NOMO-1 treated with DMSO at 0.1 percent for 48 hours (cell line): ENCODE results near the gene LCK.
"Not testable (repeated sequence)": the region's sequence is repeated elsewhere in the genome, so short reads cannot be mapped to it uniquely, and the experiment has no call there.

Experiments
- DNase-seq: peaks from one replicate; lab custom pipeline; 2025; ENCODE audit not compliant: unreplicated experiment; lab: John Stamatoyannopoulos, UW

Gene LCK

DNA sequence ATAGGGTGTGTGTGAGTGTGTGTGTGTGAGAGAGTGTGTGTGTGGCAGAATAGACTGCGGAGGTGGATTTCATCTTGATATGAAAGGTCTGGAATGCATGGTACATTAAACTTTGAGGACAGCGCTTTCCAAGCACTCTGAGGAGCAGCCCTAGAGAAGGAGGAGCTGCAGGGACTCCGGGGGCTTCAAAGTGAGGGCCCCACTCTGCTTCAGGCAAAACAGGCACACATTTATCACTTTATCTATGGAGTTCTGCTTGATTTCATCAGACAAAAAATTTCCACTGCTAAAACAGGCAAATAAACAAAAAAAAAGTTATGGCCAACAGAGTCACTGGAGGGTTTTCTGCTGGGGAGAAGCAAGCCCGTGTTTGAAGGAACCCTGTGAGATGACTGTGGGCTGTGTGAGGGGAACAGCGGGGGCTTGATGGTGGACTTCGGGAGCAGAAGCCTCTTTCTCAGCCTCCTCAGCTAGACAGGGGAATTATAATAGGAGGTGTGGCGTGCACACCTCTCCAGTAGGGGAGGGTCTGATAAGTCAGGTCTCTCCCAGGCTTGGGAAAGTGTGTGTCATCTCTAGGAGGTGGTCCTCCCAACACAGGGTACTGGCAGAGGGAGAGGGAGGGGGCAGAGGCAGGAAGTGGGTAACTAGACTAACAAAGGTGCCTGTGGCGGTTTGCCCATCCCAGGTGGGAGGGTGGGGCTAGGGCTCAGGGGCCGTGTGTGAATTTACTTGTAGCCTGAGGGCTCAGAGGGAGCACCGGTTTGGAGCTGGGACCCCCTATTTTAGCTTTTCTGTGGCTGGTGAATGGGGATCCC lies 22.5 kb downstream of the LCK start:
- DNase-seq, result no peak

DNA sequence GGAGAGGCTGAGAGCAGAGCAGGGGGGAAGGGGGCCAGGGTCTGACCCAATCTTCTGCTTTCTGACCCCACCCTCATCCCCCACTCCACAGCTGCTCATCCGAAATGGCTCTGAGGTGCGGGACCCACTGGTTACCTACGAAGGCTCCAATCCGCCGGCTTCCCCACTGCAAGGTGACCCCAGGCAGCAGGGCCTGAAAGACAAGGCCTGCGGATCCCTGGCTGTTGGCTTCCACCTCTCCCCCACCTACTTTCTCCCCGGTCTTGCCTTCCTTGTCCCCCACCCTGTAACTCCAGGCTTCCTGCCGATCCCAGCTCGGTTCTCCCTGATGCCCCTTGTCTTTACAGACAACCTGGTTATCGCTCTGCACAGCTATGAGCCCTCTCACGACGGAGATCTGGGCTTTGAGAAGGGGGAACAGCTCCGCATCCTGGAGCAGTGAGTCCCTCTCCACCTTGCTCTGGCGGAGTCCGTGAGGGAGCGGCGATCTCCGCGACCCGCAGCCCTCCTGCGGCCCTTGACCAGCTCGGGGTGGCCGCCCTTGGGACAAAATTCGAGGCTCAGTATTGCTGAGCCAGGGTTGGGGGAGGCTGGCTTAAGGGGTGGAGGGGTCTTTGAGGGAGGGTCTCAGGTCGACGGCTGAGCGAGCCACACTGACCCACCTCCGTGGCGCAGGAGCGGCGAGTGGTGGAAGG lies 23.7 kb downstream of the LCK start:
- no peak for DNase-seq

DNA sequence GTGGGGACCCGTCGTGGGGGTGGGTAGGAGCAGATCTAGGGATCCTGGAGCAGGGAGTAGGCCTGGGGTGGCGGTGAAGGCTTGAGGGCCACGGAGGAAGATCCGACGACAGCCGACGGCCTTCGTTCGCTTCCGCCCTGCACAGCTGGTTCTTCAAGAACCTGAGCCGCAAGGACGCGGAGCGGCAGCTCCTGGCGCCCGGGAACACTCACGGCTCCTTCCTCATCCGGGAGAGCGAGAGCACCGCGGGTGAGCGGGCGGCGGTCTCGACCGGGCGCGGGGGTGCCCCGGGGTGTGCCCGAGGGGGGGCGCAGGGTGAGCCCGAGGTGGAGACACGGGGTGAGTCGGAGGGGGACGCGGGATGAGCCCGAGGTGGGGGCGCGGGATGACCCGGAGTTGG lies 24.4 kb downstream of the LCK start:
- DNase-seq, result no peak

DNA sequence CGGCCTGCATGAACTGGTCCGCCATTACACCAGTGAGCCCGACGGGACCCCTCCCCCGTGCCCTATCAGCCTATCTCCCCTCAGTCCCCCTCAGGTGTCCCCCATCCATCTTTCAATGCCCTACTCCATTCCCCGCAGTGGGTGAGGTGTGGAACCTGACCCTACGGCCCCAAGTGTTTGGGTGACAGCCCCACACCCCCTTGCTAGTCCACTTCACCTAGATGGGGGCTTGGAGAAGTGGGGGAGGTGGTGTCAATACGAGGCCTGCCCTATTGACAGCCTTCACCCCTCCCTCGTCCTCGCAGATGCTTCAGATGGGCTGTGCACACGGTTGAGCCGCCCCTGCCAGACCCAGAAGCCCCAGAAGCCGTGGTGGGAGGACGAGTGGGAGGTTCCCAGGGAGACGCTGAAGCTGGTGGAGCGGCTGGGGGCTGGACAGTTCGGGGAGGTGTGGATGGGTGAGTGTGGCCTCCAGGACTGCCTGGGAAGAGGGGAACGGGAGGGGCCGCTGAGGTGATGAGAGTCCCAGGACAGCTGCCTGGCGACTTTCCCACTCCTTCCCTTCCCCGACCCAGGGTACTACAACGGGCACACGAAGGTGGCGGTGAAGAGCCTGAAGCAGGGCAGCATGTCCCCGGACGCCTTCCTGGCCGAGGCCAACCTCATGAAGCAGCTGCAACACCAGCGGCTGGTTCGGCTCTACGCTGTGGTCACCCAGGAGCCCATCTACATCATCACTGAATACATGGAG lies 25.1 kb downstream of the LCK start:
- no peak for DNase-seq

DNA sequence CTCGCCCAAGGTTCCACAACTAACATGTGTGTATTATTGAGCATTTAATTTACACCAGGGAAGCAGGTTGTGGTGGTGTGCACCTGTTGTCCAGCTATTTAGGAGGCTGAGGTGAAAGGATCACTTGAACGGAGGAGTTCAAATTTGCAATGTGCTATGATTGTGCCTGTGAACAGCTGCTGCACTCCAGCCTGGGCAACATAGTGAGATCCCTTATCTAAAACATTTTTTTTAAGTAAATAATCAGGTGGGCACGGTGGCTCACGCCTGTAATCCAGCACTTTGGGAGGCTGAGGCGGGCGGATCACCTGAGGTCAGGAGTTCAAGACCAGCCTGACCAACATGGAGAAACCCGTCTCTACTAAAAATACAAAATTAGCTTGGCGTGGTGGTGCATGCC lies 33.7 kb downstream of the LCK start:
- DNase-seq, result not testable (repeated sequence)

DNA sequence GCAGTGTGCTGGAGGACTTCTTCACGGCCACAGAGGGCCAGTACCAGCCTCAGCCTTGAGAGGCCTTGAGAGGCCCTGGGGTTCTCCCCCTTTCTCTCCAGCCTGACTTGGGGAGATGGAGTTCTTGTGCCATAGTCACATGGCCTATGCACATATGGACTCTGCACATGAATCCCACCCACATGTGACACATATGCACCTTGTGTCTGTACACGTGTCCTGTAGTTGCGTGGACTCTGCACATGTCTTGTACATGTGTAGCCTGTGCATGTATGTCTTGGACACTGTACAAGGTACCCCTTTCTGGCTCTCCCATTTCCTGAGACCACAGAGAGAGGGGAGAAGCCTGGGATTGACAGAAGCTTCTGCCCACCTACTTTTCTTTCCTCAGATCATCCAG lies 34.6 kb downstream of the LCK start:
- no peak for DNase-seq

DNA sequence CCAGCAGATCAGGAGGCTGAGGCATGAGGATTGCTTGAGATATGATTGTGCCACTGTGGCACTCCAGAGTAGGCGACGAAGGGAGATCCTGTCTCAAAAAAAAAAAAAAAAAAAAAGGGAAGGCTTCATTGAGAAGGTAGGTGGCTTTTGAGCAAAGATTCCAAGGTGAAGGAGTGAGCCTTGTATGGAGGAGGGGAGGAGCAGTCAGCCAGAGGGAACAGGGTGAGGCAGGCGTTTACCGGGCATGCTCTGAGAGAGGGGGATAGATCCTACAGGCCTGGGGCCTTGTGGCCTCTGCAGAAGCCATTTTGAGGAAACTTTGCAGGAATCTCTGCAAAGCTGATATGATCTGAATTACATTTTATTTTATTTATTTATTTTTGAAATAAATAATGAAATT lies 35.7 kb downstream of the LCK start:
- DNase-seq, result no peak

DNA sequence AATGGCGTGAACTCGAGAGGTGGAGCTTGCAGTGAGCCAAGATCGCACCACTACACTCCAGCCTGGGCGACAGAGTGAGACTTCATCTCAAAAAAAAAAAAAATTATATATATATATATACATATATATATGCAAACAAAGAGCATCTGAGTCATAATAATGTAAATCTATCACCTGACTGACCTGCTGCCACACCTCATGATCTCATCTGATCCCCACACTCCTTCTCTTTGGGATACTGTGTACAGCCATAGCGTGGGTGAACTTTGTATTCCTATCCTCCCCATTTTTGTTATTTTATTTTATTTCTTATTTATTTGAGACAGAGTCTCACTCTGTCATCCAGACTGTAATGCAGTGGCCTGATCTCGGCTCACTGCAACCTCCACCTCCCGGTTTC lies 38.2 kb downstream of the LCK start:
- DNase-seq, result no peak

DNA sequence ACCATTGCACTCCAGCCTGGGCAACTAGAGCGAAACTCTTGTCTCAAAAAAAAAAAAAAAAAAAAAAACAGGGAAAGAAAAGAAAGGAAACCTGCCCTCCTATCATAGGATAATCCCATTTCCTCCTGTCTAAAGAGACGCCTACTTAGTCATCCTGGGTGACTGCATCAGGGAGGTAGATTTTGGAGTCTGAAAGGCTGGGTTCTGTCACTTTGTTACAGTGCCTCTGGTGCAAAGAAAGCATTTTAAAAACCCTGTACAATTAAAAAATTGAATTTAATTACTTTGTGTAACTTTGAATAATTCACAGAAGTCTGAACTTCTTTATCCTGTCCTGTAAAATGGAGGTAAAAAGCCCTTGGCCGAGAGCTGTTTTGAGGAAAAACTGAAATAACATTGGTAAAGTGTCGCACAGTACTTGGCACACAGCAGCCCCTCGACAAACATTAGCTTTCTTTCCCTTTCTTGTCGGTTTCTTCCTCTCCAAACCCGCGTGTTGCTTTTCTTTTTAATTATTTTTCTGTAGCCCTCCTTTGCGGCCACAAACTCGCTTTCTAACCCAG lies 40.2 kb downstream of the LCK start:
- DNase-seq, result no peak

DNA sequence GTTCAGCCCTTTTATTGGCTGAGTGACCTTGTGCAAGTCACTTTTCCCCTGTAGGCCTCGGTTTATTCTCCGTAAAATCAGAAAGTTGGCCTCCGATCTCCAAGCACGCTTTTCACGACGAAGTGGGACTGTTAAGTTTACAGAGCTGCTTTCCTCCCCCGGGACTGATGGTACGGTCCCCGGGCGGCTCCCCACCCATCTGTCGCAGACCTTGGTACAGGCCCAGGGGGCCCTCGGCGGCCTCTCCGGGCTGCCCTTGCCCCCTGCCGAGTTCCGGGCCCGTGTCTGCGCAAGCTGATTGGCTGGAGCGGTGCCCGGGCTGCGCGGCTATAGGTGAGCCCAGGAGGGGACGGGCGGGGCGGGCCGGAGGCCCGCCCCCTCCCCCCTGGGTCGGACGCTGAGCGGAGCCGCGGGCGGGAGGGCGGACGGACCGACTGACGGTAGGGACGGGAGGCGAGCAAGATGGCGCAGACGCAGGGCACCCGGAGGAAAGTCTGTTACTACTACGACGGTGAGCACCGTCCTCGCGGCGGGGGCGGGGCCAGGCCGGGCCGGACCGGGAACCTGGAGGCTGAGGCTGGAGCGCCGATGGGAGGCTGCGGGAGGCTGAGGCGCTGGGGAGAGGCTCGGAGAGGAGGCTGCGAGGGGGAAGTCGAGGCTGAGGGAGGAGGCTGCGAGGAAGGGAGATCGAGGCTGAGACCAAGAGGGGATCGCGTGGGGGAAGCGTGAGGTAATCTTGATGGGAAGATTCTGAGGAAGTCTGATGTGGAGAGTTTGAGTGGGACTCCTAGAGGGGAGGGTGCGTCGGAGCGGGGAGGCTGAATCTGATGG lies 40.9 kb downstream of the LCK start, which contains the start of gene HDAC1:
Gene HDAC1, plus strand, starts transcription at position 376 of the 831 bp plus-strand sequence. Its CDS starts 87 bp downstream, at position 463.
- peak; percentile 97 for DNase-seq

DNA sequence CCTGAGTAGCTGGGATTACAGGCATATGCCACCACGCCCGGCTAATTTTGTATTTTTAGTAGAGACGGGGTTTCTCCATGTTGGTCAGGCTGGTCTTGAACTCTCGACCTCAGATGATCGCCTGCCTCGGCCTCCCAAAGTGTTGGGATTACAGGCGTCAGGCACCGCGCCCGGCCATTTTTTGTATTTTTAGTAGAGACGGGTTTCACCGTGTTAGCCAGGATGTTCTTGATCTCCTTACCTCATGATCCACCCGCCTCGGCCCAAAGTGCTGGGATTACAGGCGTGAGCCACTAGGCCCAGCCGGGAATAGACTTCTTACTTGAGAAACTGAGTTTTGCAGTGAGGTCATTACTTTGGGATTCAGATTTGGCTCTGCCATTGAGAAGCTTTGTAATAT lies 47.1 kb downstream of the LCK start:
- DNase-seq, result not testable (repeated sequence)

DNA sequence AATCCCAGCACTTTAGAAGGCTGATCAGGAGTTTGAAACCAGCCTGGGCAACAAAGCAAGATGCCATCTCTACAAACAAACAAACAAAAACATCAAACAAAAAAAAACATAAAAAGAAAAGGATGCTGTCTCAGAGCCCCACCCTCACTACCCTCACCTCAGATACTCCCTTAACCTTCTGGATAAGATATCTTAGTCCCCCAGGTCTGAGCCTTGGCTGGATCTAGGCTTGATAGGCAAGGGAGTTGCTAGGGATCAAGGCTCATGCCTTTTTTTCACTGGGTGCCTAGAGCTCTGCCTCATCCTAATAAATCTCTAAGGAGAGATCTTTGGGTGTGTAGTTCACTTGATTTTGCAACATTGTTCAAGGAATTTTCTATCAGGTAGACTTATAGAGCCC lies 48.3 kb downstream of the LCK start:
- no peak for DNase-seq

DNA sequence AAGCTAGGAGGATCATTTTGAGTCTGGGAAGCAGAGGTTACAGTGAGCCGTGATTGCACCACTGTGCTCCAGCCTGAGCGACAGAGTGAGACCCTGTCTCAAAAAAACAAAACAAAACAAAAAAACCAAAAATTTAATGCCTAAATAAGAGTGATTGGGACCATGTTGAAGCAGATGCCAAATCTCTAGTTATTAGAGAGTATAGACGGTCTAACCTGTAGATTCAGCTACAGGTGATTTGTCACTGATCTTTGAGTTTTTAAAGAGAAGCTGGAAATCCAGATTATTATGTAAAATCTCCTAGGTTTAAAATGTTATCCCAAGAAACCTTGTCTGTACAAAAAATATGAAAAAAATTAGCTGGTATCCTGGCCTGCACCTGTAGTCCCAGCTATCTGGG lies 52.3 kb downstream of the LCK start:
- DNase-seq, result no peak

DNA sequence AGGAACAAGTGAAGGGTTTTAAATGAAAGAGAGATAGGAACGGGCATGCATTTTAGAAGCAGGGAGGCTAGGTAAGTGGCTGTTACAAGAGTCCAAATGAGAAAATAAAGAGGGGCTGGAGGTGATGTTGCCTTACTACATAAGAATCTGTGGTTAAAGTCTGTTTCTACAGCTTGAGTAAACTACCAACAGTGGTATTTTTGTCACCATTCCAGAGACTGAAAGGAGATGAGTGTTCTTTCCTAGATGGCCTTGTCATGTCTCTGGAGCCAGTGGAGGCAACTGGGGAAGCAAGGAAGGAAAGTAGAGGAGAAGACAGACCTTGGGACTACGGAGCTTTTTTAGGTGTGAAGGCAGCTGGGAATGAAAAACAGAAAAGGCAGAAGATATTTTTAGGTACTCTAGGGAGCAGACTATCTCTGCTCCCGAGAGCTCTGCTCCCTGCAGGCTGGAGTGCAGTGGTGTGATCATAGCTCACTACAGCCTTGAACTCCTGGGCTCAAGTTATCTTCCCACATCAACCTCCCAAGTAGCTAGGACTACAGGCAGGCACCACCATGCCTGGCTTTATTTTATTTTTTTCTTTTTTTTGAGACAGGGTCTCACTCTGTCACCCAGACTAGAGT lies 53.0 kb downstream of the LCK start:
- DNase-seq, result no peak

DNA sequence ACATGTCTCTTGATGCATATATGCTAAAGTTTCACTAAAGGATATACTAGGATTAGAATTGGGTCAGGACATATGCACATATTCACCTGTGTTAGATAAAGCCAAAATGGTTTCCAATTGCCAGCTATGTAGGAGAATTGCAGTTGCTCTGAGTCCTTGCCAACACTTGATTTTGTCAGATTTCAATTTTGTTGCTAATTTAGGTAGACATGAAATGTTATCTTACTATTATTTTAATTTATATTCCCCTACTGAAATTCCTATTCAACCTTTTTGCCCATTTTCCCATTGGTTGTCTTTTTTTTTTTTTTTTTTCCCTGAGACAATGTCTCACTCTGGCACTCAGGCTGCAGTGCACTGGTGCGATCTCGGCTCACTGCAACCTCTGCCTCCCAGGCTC lies 54.2 kb downstream of the LCK start:
- DNase-seq, result no peak

DNA sequence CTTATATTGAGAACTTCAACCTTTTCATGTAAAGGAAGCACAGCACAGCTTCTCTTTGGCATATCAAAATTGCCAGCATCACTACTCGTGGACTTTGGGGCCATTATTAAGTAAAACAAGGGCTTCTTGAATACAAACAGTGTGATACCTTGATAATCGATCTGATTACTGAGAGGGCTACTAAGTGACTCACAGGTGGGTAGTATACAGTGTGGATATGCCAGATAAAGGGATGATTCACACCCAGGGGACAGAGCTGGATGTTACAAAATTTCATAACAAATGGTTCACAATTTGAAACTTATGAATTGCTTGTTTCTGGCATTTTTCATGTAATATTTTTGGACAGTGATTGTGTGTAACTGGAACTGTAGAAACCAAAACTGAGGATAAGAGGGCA lies 56.3 kb downstream of the LCK start:
- DNase-seq, result no peak

DNA sequence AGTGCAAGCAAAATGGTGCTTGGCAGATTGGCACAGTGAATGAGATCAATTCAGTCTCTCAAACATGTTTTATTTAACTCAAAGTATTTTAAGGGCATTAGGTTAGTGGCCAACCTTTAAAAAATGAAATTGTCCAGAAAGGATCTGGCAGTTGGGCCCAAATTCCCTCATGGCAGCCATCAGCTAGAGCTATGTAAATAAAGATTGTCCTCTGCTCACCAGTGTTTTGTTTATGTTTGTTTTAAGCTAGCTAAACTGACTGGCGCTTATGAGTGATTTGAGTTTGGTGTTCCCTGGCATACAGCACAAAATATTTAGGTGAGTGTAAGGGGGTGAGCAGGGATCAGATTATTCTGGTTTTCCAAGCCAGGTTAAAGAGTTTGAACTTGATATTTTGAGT lies 58.9 kb downstream of the LCK start:
- DNase-seq, result no peak

DNA sequence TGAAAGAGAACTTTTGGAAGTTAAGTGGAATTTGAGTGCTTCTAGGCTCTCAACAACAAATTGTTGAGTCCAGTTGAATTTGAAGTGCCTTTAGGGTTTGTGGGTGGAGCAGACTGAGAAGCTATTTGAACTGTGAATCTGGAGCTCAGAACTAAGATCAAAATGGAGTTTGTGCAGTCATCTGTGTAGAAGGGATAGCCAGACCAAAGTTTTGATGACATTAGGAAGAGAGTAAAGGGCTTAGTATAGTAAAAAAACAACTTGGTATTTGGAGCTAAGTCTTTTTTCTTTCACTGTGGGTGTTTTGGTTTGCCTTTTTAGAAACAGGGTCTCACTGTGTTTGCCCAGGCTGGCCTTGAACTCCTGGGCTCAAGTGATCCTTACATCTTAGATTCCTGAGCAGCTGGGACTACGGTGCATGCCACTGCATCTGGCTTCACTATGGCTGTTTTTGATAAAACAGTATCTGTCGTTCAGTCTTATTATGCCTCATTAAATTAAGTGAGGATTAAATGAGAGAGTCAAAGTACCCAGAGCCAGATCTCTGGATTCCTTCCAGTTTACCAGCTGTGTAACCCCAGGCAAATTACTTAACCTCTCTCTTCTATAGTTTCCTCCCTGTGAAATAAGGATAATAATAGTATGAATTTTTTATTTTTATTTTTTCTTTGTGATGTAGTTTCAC lies 60.8 kb downstream of the LCK start:
- DNase-seq, result no peak

DNA sequence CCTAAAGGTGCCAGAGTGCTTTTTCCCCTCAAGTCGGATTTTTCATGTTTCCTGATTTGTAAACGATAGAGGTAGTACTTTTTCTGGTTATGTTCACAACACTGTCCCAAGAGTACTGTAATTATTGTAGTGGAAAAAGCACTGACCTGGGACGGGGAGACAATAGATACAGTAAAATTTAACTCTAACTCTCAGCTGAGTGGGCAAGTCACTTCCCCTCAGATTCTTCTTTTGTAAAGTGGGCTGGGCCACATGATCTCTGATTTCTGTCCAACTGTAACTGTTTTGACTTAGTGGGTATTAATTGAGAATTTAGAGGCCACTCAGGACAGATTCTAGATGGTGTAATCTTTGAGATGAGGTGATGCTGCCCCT lies 65.8 kb downstream of the LCK start:
- no peak for DNase-seq
